NCI-H2171 treated with DMSO at 0.1 percent for 48 hours (cell line): ENCODE measurements around the gene TP53BP2.
"Not testable (repeated sequence)": the region's sequence is repeated elsewhere in the genome, so short reads cannot be mapped to it uniquely, and the experiment has no call there.

ENCODE experiments used
- DNase-seq: peaks from one replicate; lab custom pipeline; 2025; lab: John Stamatoyannopoulos, UW

The TP53BP2 gene

GRCh38 chr1:223853748-223854147 lies 8.0 kb upstream of the TP53BP2 start:
- DNase-seq: no peak

DNA sequence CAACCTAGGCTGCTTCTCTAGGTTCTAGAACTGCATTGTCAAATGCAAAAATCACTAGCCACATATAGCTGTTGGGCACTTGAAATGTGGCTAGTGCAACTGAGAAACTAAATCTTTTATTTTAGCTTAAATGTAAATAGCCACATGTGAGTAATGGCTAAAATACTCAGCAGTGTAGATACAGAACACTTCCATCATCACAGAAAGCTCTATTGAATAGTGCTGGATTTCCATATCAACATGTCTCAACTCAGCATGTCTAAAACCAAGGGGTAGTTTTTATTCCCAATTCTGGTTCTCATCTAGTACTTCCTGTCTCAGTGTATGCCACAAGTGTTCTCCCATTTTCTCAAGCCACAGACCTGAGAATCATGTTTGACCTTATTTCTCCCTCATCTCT lies 7.5 kb upstream of the TP53BP2 start:
- no peak for DNase-seq

- DNase-seq: no peak
Observed at GRCh38 chr1:223852337-223852736, 6.6 kb upstream of the TP53BP2 start.

DNA sequence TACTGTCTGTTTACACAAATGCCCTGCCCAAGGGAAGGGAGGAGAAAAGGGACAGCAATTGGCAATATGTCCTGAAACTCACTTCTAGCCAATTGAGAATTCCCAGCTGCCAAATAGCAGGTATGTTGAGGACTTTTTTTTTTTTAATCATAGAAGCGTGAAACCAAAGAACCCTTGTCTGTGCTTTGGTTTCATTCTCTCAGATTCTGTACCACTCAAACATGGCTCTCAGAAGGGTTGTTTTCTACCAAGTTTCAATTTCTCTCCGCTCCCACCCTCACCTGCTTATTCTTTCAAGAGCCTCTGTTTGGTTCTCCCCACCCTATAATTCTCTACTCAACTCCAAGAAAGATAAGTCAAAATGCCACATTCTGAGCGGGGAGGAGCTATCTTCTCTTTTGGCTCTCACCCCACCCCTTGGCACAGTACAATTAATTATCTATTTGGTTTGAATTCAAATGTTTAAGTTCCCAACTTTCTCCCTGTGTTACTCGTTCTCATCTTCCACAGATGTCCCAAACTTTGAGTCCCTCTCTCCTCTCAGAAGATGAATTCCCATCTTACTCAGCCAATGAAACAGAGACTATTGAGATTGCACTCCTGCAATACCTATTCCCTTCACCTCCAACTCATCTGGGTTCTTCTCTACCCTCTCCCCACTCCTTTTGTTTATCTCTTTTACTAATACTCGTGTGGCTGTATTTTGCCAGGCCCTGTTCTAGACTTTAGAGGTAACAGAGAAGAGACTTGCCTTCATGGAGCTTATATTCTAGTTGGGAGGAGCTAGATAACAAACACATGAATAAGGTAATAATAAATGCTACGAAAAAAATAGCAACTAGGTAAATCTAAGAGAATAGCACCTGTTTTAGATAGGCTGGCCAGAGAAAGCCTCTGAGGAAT lies 3.9 kb upstream of the TP53BP2 start:
- DNase-seq: peak; percentile 17

DNA sequence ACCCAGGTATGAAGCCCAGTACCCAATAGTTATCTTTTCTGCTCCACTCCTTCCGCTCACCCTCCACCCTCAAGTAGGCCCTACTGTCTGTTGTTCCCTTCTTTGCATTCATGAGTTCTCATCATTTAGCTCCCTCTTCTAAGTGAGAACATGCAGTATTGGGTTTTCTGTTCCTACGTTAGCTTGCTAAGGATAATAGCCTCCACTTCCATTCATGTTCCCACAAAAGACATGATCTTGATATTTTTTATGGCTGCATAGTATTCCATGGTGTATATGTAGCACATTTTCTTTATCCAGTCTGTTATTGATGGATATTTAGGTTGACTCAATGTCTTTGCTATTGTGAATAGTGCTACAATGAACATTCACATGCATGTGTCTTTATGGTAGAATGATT lies 2.8 kb upstream of the TP53BP2 start:
- DNase-seq: no peak

DNA sequence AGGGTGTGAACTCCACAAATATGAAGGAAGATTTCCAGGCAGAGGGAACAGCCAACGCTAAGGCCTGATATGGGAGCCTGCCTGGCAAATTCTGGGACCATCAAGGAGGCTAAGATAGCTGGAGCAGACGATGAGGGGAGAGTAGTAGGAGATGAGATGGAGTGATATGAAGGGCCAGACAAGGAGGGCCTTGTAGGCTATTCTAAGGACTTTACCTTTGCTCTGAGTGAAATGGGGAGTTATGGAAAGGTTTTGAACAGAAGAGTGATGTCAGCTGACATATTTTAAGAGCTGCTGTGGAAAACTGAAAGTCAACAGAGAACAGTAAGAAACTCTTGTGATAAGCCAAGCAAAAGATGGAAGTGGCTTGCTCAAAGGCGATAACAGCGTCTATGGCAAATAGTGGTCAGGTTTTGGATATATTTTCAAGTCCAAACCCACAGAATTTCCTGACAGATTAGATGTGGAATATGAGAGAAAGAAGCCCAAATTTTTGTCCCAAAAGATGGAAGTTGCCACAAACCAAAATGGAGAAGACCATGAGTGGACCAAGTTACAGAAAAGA lies 2.1 kb upstream of the TP53BP2 start:
- DNase-seq: no peak

DNA sequence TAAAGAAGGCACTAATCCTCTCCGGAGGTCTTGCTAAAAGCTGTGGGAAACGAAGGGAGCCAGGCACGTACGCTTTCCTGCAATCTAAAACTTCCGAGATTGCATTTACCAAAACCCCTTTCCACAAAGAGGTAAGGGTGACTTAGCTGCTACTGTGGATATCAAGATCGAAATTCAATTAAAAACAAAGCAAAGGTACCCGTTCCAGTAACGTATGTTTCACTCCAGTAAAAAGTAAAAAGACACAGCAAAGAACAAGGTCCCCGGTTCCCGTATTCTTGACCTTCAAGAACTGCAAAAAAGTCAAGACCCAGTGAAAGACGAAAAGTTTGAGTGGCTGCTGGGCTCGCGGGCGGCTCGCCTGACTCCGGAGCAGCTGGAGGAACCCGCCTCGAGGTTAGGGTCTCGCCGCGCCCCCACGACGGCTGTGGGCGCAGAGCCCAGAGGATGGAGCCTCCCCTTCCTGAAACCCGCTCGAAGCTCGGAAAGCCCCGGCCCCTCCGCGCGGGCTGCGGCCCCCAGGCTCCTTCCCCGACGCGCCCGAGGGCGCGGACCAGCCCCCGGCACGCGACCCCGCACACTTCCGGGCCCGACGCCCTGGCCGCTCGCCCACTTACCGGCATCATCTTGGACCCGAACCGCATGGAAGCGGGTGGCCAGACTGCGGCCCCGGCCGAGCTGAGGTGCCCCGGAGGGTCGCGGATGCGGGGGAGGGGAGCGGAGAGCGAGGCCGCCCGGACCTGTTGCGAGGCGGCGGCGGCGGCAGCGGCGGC lies 524 bp downstream of the TP53BP2 start:
- DNase-seq: peak; percentile 47

DNA sequence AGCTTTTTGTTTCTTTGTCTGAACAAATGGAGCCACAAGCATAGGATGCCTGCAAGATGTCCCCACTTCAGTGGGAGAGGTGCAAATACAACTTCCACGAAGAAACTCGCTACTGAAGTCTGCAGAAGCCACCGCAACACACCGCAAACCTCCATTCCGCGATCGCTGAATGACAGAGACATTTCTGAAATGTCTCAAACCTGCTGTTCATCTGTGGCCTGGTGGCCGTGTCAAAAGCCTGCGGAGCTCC lies 1.0 kb downstream of the TP53BP2 start:
- no peak for DNase-seq

GRCh38 chr1:223843934-223844786 lies 1.6 kb downstream of the TP53BP2 start:
- no peak for DNase-seq

GRCh38 chr1:223842784-223843183 lies 3.0 kb downstream of the TP53BP2 start:
- DNase-seq: no peak

- DNase-seq: not testable (repeated sequence)
Observed at GRCh38 chr1:223841977-223842623, 3.6 kb downstream of the TP53BP2 start.

DNA sequence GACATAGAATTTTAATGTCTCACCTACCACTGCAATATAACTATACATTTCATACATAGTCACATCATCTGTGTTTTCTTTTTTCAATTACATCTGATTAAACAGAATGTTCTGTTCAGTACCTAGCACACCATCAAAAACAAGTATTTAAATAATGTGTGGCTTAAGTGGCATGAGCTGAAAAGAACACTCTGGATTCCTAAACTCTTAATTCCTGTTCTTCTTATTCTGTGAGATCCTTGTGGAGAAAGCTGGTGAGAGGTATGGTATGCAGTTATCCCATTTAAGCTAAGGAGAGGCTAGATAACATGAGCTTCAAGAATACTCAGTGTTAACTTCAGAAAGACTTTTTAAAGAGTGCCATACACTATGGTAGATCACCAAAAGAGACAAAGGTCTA lies 5.5 kb downstream of the TP53BP2 start:
- DNase-seq: no peak

DNA sequence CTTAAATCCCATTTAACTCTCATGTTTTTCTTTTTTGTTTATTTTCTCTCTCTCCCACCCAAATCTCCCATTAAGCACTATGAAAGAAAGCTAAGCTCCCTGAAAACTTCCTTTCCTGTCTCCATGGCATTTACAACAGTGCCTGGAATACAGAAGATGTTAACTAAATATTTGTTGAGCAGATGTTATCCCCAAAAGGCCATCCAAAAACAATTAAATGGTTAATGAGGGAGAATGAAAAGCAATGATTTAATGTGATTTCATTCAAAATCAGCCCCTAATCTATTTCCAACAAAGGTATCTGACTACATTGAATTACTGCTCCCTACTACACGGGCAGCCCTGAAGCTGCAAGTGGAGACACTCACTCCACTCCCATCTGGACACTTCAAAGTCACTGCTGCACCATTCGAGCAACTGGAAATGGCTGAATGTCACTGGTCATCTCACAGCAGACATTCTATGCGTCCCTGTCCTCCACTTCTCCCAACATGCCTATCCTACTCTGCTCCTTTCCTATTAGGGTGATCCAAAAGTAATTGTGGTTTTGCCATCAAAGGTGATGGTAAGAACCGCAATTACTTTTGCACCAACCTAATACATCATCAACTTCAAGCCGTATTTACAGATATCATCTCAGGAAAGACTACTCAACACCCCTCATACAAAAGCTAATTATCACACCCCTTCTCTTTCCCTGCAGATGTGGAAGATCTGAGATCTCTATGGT lies 7.5 kb downstream of the TP53BP2 start:
- no peak for DNase-seq

DNA sequence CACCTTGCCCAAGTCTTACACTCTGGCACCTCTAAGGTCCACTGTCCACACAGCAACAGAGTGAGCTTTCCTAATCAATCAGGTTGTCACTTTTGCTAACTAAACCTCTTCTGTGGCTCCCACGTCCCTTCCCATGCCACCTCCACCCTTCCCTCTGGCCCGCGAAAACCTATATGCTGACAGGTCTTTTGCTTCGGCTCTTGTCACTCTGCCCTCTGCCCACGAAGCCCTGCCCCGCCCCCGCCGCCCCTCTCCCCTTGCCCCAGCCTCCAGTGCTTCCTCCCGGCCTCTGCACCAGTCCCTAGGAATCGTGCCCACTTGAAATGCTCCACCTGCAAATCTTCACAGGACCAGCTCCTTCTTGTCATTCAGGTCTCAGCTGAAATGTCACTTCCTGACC lies 8.1 kb downstream of the TP53BP2 start:
- DNase-seq: no peak

DNA sequence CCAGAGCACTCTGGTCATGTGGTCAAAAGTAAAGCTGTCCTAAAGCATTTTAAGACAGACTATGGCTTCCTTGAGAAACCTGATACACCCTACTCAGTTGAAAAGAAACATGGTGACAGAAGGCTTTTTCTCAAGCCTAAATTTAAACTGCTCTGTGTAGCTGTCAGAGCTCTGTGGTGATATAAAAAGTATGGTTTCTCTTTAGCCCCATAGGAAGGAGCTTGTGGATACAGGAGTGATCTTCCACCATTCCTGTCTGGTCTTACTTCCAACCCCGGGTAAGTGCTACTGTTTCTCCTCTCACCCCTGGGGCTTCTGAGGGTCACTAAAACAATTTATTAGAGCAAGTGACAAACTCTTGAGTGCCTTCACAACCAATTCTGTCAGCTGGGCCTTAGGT lies 8.5 kb downstream of the TP53BP2 start:
- peak; percentile 71 for DNase-seq

DNA sequence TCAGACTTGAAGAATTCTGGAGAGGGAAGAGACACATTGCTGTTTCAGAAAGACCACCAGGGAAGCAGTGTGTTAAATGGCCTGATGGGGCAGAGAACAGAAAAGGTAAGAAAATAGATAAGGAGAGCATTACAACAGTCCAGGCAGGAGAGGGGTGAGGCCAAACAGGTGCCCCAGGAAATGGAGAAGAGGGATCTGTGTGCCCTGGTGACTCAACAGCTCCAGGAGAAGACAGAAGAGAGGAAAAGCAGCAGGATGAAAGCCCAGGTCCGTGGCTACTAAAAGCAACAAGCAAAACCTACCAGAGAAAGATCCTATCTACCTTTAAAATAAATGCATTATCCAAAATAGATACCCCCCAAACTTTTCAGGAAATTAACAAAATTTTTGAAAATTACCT lies 9.2 kb downstream of the TP53BP2 start:
- no peak for DNase-seq

DNA sequence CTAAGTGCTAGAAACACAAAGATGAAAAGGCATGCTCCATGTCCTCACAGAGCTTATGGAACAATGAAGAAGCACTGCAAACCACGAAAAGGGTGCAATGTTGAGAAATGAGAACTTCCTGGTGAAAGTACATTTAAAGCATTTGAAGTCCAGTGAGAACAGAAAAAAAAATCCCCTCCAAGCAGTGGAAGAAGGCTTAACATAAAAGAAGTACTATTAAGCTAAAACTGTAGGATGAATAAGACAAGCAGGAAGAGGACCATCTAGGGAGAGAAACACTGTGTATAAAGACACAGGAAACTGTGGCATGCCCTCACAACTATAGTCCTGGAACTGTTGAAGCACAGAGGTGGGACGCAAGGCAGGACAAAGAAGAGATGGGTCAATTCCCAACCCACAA lies 10.0 kb downstream of the TP53BP2 start:
- no peak for DNase-seq

- DNase-seq: no peak
Observed at GRCh38 chr1:223834660-223835263, 11.0 kb downstream of the TP53BP2 start.

- no peak for DNase-seq
Observed at GRCh38 chr1:223833948-223834347, 11.8 kb downstream of the TP53BP2 start.

GRCh38 chr1:223832637-223832943 lies 13.2 kb downstream of the TP53BP2 start:
- no peak for DNase-seq
